Activated CD4-positive, alpha-beta memory T cell treated with anti-CD3 and anti-CD28 coated beads, Interleukin-2, amount 10 ng/mL, durations not matched to agents 7 days and 5 days (primary cell): ENCODE results near the gene ABHD13. TPM values are rescaled to one million over a fixed set of nuclear protein-coding genes. Genes with fewer than 3 reads are reported as not detected.

Experiments
- CTCF ChIA-PET: fragments of 350-600 bp; sonication (Branson Sonifier 250); formaldehyde crosslinking; loops from one replicate; lab custom pipeline; 2021; ENCODE audit warnings: antibody characterized with exemption, inconsistent platforms; lab: Charles Lee
- POLR2A ChIA-PET: fragments of 350-600 bp; sonication (Branson Sonifier 250); formaldehyde crosslinking; loops from one replicate; lab custom pipeline; 2021; ENCODE audit warnings: antibody characterized with exemption; lab: Charles Lee
- DNase-seq: peaks from one replicate; pipeline ENCODE4 v3.0.0-alpha.2; 2020
- H3K27ac Mint-ChIP-seq: one replicate; pipeline ENCODE4 v1.8.0; 2021; ENCODE audit warnings: mild to moderate bottlenecking, mixed read lengths
- H3K27me3 Mint-ChIP-seq: one replicate; pipeline ENCODE4 v1.8.0; 2021; ENCODE audit warnings: mixed read lengths
- H3K36me3 Mint-ChIP-seq: one replicate; pipeline ENCODE4 v1.8.0; 2021; ENCODE audit warnings: low read depth, mixed read lengths
- H3K4me1 Mint-ChIP-seq: one replicate; pipeline ENCODE4 v1.8.0; 2021; ENCODE audit warnings: mixed read lengths
- H3K4me3 Mint-ChIP-seq: one replicate; pipeline ENCODE4 v1.8.0; 2021; ENCODE audit warnings: mild to moderate bottlenecking, mixed read lengths
- H3K9me3 Mint-ChIP-seq: one replicate; pipeline ENCODE4 v1.8.0; 2021; ENCODE audit warnings: mixed read lengths
- total RNA-seq, 2 experiments: library from RNA; stranded (reverse); gene quantifications; one replicate each; pipeline ENCODE4 v1.2.3, GENCODE V29; 2021

Gene ABHD13
- 10 to 100 TPM; 10.2 to 10.8 TPM for total RNA-seq

- H3K27me3 Mint-ChIP-seq: no peaks in the 10 kb centered on the region
- CTCF ChIA-PET: no interaction called here
- POLR2A ChIA-PET: interaction anchor here (0.9 to 2.6 kb wide), 5 partner anchors 10 to 1562 kb away, joined by 3 to 9 read pairs (median 4); partner anchors contain the start of gene TNFSF13B
- H3K4me3 Mint-ChIP-seq: peak within 1 kb of the TSS; percentile 93
- peaks cover 16% of the 10 kb centered on the region for H3K36me3 Mint-ChIP-seq
- H3K9me3 Mint-ChIP-seq: no peaks in the 10 kb centered on the region
- peak within 1 kb of the TSS; percentile 91 for H3K27ac Mint-ChIP-seq
- peaks cover 51% of the 10 kb centered on the region for H3K4me1 Mint-ChIP-seq
- DNase-seq: peak; percentile 89
Observed at GRCh38 chr13:108218044-108218974, at the start of gene ABHD13. Gene ABHD13, plus strand, starts transcription at chr13:108218392. Its CDS starts 10,827 bp downstream, at chr13:108229219.

GRCh38 chr13:108168929-108169328, 49.3 kb upstream of the ABHD13 start:
- Mint-ChIP-seq H3K36me3 (no peaks in the 10 kb centered on the region), H3K27ac (no peak overlapping the region), H3K4me3 (no peak overlapping the region), H3K4me1 (no peaks in the 10 kb centered on the region), H3K27me3 (peaks cover 10% of the 10 kb centered on the region), H3K9me3 (peaks cover 16% of the 10 kb centered on the region)
- DNase-seq: no peak
- ChIA-PET POLR2A (no interaction called here), CTCF (no interaction called here)

DNA sequence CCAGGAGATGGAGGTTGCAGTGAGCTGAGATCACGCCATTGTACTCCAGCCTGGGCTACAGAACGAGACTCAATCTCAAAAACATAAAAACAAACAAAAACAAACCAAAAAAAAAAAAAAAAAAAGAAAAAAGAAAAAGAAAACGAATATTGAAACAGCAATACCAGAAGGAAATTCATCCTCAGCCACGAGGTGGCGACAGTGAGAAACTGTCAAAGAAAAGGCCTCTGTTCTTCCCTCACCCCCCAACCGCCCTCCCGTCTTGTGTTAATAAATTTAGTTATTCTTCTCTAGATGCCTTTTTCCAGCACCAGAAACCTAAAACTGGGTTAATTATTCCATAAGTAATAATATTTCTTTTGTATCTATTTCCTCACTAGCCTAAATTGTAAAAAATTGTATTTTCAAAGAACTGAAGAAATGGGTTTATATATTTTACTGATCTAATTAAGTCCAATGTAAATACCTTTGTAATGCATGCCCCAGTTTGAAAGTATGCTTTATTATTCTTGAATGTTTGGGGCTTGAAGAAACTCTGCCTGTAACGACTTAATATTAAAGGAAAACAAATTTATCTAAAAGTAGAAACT, 41.4 kb upstream of the ABHD13 start:
- Mint-ChIP-seq H3K9me3 (peaks cover 7% of the 10 kb centered on the region), H3K4me3 (no peak overlapping the region), H3K36me3 (no peaks in the 10 kb centered on the region), H3K4me1 (no peaks in the 10 kb centered on the region), H3K27ac (no peak overlapping the region), H3K27me3 (peaks cover 6% of the 10 kb centered on the region)
- POLR2A ChIA-PET: no interaction called here
- CTCF ChIA-PET: interaction anchor here (0.7 to 2.0 kb wide), 6 partner anchors 11 to 331 kb away, joined by 3 to 6 read pairs (median 4); no protein-coding TSS in a partner anchor
- peak; percentile 56 for DNase-seq

- no peaks in the 10 kb centered on the region for H3K9me3 Mint-ChIP-seq
- no peak overlapping the region for H3K27ac Mint-ChIP-seq
- CTCF ChIA-PET: no interaction called here
- no peak overlapping the region for H3K4me3 Mint-ChIP-seq
- H3K4me1 Mint-ChIP-seq: no peaks in the 10 kb centered on the region
- no peak for DNase-seq
- no peaks in the 10 kb centered on the region for H3K36me3 Mint-ChIP-seq
- POLR2A ChIA-PET: no interaction called here
- peaks cover 6% of the 10 kb centered on the region for H3K27me3 Mint-ChIP-seq
Observed at GRCh38 chr13:108178078-108178477, 40.1 kb upstream of the ABHD13 start.

DNA sequence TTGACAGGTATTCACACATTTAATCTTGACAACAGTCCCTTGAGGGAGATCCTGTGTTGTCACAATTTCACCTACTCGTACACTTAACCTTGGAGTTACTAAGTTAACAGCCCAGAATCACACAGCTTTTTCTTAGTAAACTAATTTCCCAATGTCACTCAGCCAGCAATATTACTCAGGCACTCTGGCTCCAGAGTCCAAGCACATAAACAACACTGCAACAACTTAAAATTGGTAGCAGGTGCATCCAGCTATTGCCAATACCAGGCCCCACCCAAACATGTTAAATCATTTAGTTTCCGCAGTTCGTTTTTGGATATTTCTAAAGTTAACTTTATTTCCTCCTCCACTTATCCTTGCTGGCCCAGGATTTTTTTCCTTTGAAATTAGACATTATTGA, 35.5 kb upstream of the ABHD13 start:
- Mint-ChIP-seq H3K9me3 (no peaks in the 10 kb centered on the region), H3K27me3 (no peaks in the 10 kb centered on the region), H3K36me3 (no peaks in the 10 kb centered on the region), H3K4me1 (peaks cover 1% of the 10 kb centered on the region), H3K4me3 (no peak overlapping the region), H3K27ac (no peak overlapping the region)
- no peak for DNase-seq
- CTCF ChIA-PET: no interaction called here
- POLR2A ChIA-PET: no interaction called here

DNA sequence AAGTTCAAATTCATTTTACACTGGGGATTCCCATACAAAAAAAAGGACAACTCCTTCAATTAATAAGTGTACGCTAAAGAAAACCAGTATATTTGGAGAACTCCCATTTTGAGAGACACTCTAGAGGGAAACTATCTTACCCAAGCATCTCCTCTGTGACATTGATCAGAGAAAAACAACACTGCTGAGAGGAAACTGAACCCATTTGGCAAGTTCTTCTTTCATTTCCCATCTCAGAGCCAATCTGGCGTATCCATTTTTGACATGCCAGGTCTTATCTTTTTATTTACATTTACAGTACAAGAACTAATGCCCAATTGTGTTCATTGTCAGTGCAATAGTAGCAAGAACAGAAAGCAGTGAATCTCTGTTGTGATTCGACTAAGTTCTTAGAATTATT, 33.0 kb upstream of the ABHD13 start:
- Mint-ChIP-seq H3K9me3 (no peaks in the 10 kb centered on the region), H3K36me3 (no peaks in the 10 kb centered on the region), H3K4me1 (peaks cover 1% of the 10 kb centered on the region), H3K4me3 (no peak overlapping the region), H3K27me3 (no peaks in the 10 kb centered on the region), H3K27ac (no peak overlapping the region)
- POLR2A ChIA-PET: no interaction called here
- DNase-seq: no peak
- CTCF ChIA-PET: no interaction called here

- Mint-ChIP-seq H3K27ac (no peak overlapping the region), H3K4me3 (no peak overlapping the region)
- no peak for DNase-seq
Observed at GRCh38 chr13:108188260-108188659, 29.9 kb upstream of the ABHD13 start.

GRCh38 chr13:108190897-108191296, 27.3 kb upstream of the ABHD13 start:
- Mint-ChIP-seq H3K9me3 (peaks cover 17% of the 10 kb centered on the region), H3K36me3 (peaks cover 3% of the 10 kb centered on the region), H3K27ac (no peak overlapping the region), H3K27me3 (peaks cover 9% of the 10 kb centered on the region), H3K4me3 (no peak overlapping the region), H3K4me1 (no peaks in the 10 kb centered on the region)
- no peak for DNase-seq
- ChIA-PET POLR2A (no interaction called here), CTCF (no interaction called here)

More at GRCh38 chr13:108188260-108188659, 29.9 kb upstream of the ABHD13 start:
- ChIA-PET CTCF (no interaction called here), POLR2A (no interaction called here)
- no peaks in the 10 kb centered on the region for H3K36me3 Mint-ChIP-seq
- peaks cover 5% of the 10 kb centered on the region for H3K9me3 Mint-ChIP-seq
- H3K4me1 Mint-ChIP-seq: peaks cover 1% of the 10 kb centered on the region
- peaks cover 9% of the 10 kb centered on the region for H3K27me3 Mint-ChIP-seq

DNA sequence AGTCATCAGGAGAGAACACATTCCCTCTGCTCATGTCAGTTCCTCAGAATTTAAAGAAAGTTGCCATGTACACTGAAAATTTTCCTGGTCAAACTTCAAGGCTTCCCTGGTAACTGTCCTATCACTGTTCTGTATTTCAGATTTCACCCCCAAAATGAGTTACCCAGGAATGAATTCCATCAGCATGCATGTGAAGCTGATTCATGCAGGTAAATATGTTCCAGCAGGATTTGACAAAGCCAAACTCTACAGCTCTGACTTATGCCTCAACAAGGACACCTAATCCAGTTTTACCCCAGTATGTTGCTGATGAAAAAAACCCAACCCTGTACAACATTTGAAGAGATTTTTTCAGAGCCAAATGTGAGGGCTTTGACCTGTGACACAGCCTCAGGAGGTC, 24.4 kb upstream of the ABHD13 start:
- no peak overlapping the region for H3K27ac Mint-ChIP-seq
- H3K4me3 Mint-ChIP-seq: no peak overlapping the region
- CTCF ChIA-PET: no interaction called here
- peaks cover 10% of the 10 kb centered on the region for H3K27me3 Mint-ChIP-seq
- POLR2A ChIA-PET: no interaction called here
- no peak for DNase-seq
- H3K9me3 Mint-ChIP-seq: peaks cover 19% of the 10 kb centered on the region
- no peaks in the 10 kb centered on the region for H3K4me1 Mint-ChIP-seq
- H3K36me3 Mint-ChIP-seq: peaks cover 3% of the 10 kb centered on the region

GRCh38 chr13:108194435-108194936, 23.7 kb upstream of the ABHD13 start:
- Mint-ChIP-seq H3K4me3 (no peak overlapping the region), H3K36me3 (peaks cover 3% of the 10 kb centered on the region), H3K9me3 (peaks cover 19% of the 10 kb centered on the region), H3K27me3 (peaks cover 11% of the 10 kb centered on the region), H3K27ac (no peak overlapping the region), H3K4me1 (no peaks in the 10 kb centered on the region)
- ChIA-PET CTCF (no interaction called here), POLR2A (no interaction called here)
- DNase-seq: no peak

DNA sequence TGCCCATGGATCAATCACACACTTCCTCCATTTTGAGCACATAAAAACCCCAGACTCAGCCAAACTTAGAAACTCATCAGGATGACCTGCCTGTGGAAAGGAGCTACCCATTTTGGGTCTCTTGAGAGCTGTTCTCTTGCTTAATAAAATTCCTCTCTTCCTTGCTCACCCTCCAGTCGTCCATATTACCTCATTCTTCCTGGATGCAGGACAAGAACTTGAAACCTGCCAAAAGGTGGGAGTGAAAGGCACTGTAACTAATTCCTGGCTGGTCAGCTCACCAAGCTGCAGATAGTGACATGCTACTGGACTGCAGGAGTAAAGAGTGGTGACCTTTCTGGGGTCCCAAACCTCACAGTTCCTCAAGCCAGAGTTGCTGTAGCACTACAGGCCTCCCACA, 23.0 kb upstream of the ABHD13 start:
- Mint-ChIP-seq H3K4me1 (no peaks in the 10 kb centered on the region), H3K36me3 (peaks cover 3% of the 10 kb centered on the region), H3K4me3 (no peak overlapping the region), H3K27me3 (peaks cover 11% of the 10 kb centered on the region), H3K27ac (no peak overlapping the region), H3K9me3 (peaks cover 19% of the 10 kb centered on the region)
- POLR2A ChIA-PET: no interaction called here
- CTCF ChIA-PET: no interaction called here
- no peak for DNase-seq

DNA sequence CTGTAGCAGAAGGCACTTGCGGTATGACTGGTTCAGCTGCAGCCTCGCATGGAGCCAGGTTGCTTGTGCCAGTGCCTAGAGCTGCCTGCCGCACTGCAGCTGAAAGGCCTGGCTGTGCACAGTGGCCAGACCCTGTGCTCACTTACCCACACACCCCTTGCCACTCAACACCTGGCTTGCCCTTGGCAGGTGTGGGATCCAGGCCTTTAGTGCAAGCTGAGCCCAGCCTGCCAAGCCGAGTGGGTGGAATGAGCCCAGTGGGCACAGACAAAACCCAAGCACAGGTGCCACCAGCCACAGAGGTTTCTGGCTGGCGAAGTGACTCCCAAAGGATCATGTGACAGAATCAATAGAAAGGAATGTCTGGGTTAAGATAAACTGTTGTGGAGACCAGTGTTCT, 22.3 kb upstream of the ABHD13 start:
- Mint-ChIP-seq H3K27ac (no peak overlapping the region), H3K9me3 (peaks cover 14% of the 10 kb centered on the region), H3K36me3 (peaks cover 3% of the 10 kb centered on the region), H3K4me3 (no peak overlapping the region), H3K4me1 (peaks cover under 1% of the 10 kb centered on the region), H3K27me3 (peaks cover 6% of the 10 kb centered on the region)
- POLR2A ChIA-PET: no interaction called here
- no peak for DNase-seq
- CTCF ChIA-PET: no interaction called here

- Mint-ChIP-seq H3K36me3 (no peaks in the 10 kb centered on the region), H3K27ac (no peak overlapping the region), H3K4me3 (no peak overlapping the region), H3K9me3 (peaks cover 3% of the 10 kb centered on the region), H3K4me1 (peaks cover 27% of the 10 kb centered on the region), H3K27me3 (peaks cover 10% of the 10 kb centered on the region)
- ChIA-PET POLR2A (no interaction called here), CTCF (no interaction called here)
- DNase-seq: no peak
Observed at GRCh38 chr13:108200781-108201398, 17.3 kb upstream of the ABHD13 start.
